Caco-2 (cell line): ENCODE results near the gene SERPINA12. TPM values are rescaled to one million over a fixed set of nuclear protein-coding genes. Genes with fewer than 3 reads are reported as not detected.
A peak's percentile ranks its signal among the peaks of the same experiment; 100 is the strongest.

Experiments
- BruUV-seq: library from RNA; stranded (reverse); fragments of 400-500 nt; replicated peaks from 2 replicates; lab custom pipeline; 2021; lab: Mats Ljungman, UMichigan
- CTCF ChIA-PET: fragments of 300-600 bp; sonication (Branson Sonifier 250); formaldehyde crosslinking; loops from one replicate; lab custom pipeline; 2022; ENCODE audit warnings: antibody characterized with exemption; lab: Charles Lee
- POLR2A ChIA-PET: fragments of 300-600 bp; sonication (Branson Sonifier 250); formaldehyde crosslinking; loops from one replicate; lab custom pipeline; 2022; ENCODE audit warnings: antibody characterized with exemption; lab: Charles Lee
- DNase-seq, 2 experiments: peaks; one replicate each; pipeline versions ENCODE4 v3.0.0 to v3.0.0-alpha.2; 2020 to 2022
- H3K27me3 ChIP-seq: replicated peaks from 2 replicates; pipeline ENCODE4 v1.6.0; 2011; ENCODE audit warnings: low read length; ENCODE audit not compliant: control insufficient read depth, insufficient read depth
- H3K36me3 ChIP-seq: 2 replicates; pipeline ENCODE4 v1.5.1; 2011; ENCODE audit warnings: low read length; ENCODE audit not compliant: control insufficient read depth, insufficient read depth
- H3K4me1 ChIP-seq: fragments of 250-450 bp; sonication (Bioruptor Pico); 2 replicates; pipeline ENCODE4 v1.5.1; 2020; ENCODE audit warnings: mild to moderate bottlenecking
- H3K4me3 ChIP-seq: 2 replicates; pipeline ENCODE4 v1.5.1; 2011; ENCODE audit warnings: low read depth, mild to moderate bottlenecking, control low read depth, low read length
- H3K9me3 ChIP-seq: fragments of 250-450 bp; sonication (Bioruptor Pico); 2 replicates; pipeline ENCODE4 v1.5.1; 2020; ENCODE audit warnings: mild to moderate bottlenecking, moderate library complexity
- H3K27ac Mint-ChIP-seq: one replicate; pipeline ENCODE4 v1.8.0; 2022; ENCODE audit warnings: mixed read lengths; ENCODE audit not compliant: unreplicated experiment
- H3K27me3 Mint-ChIP-seq: one replicate; pipeline ENCODE4 v1.8.0; 2022; ENCODE audit warnings: mixed read lengths; ENCODE audit not compliant: insufficient read depth, unreplicated experiment
- H3K36me3 Mint-ChIP-seq: one replicate; pipeline ENCODE4 v1.8.0; 2022; ENCODE audit warnings: mild to moderate bottlenecking, mixed read lengths; ENCODE audit not compliant: insufficient read depth, unreplicated experiment
- H3K4me1 Mint-ChIP-seq: one replicate; pipeline ENCODE4 v1.8.0; 2022; ENCODE audit warnings: low read depth, mixed read lengths; ENCODE audit not compliant: unreplicated experiment
- H3K4me3 Mint-ChIP-seq: one replicate; pipeline ENCODE4 v1.8.0; 2022; ENCODE audit warnings: mild to moderate bottlenecking, moderate library complexity, mixed read lengths; ENCODE audit not compliant: unreplicated experiment
- H3K9me3 Mint-ChIP-seq: one replicate; pipeline ENCODE4 v1.8.0; 2022; ENCODE audit warnings: mixed read lengths; ENCODE audit not compliant: unreplicated experiment
- CTCF ChIP-seq, 2 experiments: fragments of 200-600 bp in 1 of 2; IDR thresholded peaks; 1 replicate in 1 of 2; 2 replicates in 1 of 2; pipeline versions ENCODE4 v1.5.1 to v1.8.0; 2011 to 2022; ENCODE audit warnings: antibody characterized with exemption in 1 of 2, control low read depth in 1 of 2, inconsistent platforms in 1 of 2, low read depth in 1 of 2, low read length in 1 of 2, mild to moderate bottlenecking in 1 of 2, moderate library complexity in 1 of 2; ENCODE audit not compliant: insufficient read depth in 1 of 2, severe bottlenecking in 1 of 2, unreplicated experiment in 1 of 2
- intact Hi-C: fragments of 100-400 bp; cut with micrococcal nuclease; formaldehyde crosslinking; loops from one replicate; pipeline ENCODE4 v1.10.0; 2022; ENCODE audit not compliant: unreplicated experiment
- total RNA-seq: library from RNA; stranded (reverse); gene quantifications from 2 replicates; pipeline ENCODE4 v1.2.3, GENCODE V29; 2022

SERPINA12 gene
- total RNA-seq, 1 experiment from 2014 or later: not detected

DNA sequence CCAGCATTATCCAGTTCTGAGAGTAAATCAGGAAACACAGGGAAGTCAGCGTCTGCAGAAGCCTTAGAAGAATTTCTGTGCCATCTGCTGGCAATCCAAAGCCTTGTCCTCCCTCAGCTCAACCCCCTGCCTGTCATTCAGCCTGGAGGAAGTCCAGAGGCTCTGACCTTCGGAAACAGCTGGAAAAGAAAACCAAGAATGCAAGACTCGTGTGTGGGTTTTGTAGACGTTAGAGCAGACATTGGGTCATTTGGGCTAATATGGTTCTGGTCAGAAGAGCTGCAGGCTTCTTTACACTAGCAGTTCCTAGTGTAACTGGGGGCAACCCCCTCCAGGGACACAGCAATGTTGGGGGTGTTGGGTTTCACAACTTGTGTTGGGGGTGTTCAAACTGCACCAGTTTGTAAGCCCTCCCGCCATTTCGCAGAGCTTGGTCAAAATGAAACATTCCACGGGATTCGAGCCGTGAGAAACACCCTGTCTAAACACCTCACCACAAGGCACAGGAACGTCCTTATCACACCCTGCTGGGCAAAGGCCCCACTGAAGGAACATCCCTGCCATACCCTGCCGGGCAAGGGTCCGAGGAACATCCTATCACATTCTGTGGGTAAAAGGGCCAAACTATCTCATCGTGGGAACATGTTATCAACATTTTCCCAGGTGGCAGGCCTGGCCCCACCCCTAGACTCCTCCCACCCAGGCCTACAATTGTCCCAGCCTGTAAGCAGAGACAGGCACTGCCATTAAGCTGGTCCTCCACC lies 30.9 kb upstream of the SERPINA12 start:
- H3K36me3 ChIP-seq: no peaks in the 10 kb centered on the region
- Mint-ChIP-seq H3K4me3 (no peak overlapping the region), H3K27me3 (peaks cover 4% of the 10 kb centered on the region), H3K4me1 (no peaks in the 10 kb centered on the region), H3K27ac (no peak overlapping the region), H3K9me3 (no peaks in the 10 kb centered on the region), H3K36me3 (no peaks in the 10 kb centered on the region)
- no peak for DNase-seq
- no peaks in the 10 kb centered on the region for H3K9me3 ChIP-seq
- ChIA-PET CTCF (interaction anchor here (0.9 to 1.2 kb wide), 4 partner anchors 21 to 106 kb away, joined by 3 to 5 read pairs (median 4); partner anchors contain the start of gene SERPINA4), POLR2A (no interaction called here)
- BruUV-seq: no TSS peak
- no peak overlapping the region for H3K4me3 ChIP-seq
- TF ChIP-seq CTCF (IDR thresholded peaks at IDR 0.05; ENCODE audit: insufficient read depth in 1 of 2, low read depth in 1 of 2, low read length in 1 of 2, severe bottlenecking in 1 of 2, unreplicated experiment in 1 of 2): peak in 1 of 2 experiments; percentile 20
- intact Hi-C loops: loop anchor here (5.0 kb wide), 1 partner anchor 108 kb away; no protein-coding TSS in a partner anchor
- H3K27me3 ChIP-seq: no peaks in the 10 kb centered on the region
- no peaks in the 10 kb centered on the region for H3K4me1 ChIP-seq

DNA sequence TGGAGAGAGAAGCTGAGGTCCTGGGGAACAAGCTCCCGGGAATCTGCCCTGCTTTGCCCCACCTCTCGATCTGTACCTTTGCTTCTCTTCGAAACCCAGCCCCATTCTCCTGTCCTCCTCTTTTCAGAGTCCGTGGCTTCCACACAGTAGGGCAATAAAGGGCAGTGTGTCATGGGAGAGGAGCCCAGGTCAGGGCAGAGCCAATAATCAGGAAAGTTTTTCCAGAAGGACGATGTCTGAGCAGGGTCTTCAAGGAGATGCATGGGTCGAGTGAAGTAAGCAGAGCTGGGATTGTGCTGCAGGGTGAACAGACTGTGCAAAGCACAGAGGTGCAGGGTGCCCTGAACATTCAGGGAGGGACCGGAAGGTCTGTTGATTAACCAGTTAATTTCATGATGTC lies 29.9 kb upstream of the SERPINA12 start:
- CTCF ChIA-PET: no interaction called here
- H3K36me3 ChIP-seq: no peaks in the 10 kb centered on the region
- H3K9me3 ChIP-seq: no peaks in the 10 kb centered on the region
- Mint-ChIP-seq H3K4me1 (no peaks in the 10 kb centered on the region), H3K27me3 (peaks cover 4% of the 10 kb centered on the region), H3K27ac (no peak overlapping the region), H3K4me3 (no peak overlapping the region), H3K9me3 (no peaks in the 10 kb centered on the region), H3K36me3 (no peaks in the 10 kb centered on the region)
- intact Hi-C loops: no loop called here
- no peak overlapping the region for H3K4me3 ChIP-seq
- BruUV-seq: no TSS peak
- no peak for DNase-seq
- no peak for TF ChIP-seq CTCF (IDR thresholded peaks at IDR 0.05; ENCODE audit: insufficient read depth in 1 of 2, low read depth in 1 of 2, low read length in 1 of 2, severe bottlenecking in 1 of 2, unreplicated experiment in 1 of 2)
- POLR2A ChIA-PET: no interaction called here
- no peaks in the 10 kb centered on the region for H3K4me1 ChIP-seq
- no peaks in the 10 kb centered on the region for H3K27me3 ChIP-seq

DNA sequence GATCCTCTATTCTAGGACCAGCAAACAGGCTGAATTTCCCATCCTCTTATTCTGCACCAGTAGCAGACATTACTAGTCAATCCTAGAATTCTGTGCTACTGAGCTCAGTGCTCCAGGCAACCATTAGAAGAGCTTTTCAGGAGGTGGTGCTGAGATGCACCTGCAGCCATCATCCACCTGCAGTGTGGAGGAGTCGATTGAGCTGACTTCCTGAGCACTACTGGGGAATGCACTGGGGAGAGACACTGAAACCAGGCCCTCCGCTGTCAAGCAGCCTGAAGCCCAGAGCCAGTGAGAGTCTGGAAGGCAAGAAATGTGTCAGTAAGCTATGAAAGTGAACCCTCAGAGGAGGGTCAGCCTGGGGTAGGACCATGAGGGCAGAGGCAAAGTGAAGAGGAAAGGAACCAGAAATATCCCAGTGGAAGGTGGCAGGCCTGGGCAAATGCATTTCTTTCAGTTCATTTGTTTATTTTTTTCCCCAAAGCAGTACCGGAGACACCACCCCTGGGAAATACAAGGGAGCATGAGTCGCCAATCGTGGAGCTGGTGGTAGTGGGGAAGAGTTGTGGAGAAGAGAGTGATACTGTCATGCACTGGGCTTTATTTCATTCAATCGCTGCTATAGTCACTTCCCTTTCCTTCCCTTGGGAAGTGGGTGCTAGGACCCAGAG lies 28.9 kb upstream of the SERPINA12 start:
- peaks cover 6% of the 10 kb centered on the region for H3K27me3 Mint-ChIP-seq
- no peaks in the 10 kb centered on the region for H3K4me1 Mint-ChIP-seq
- H3K4me1 ChIP-seq: no peaks in the 10 kb centered on the region
- BruUV-seq: no TSS peak
- no peaks in the 10 kb centered on the region for H3K9me3 Mint-ChIP-seq
- TF ChIP-seq CTCF (IDR thresholded peaks at IDR 0.05; ENCODE audit: insufficient read depth in 1 of 2, low read depth in 1 of 2, low read length in 1 of 2, severe bottlenecking in 1 of 2, unreplicated experiment in 1 of 2): no peak
- no peaks in the 10 kb centered on the region for H3K27me3 ChIP-seq
- no peaks in the 10 kb centered on the region for H3K36me3 ChIP-seq
- H3K27ac Mint-ChIP-seq: no peak overlapping the region
- no peak overlapping the region for H3K4me3 Mint-ChIP-seq
- no peak overlapping the region for H3K4me3 ChIP-seq
- ChIA-PET CTCF (interaction anchor here (0.9 kb wide), 1 partner anchor 11 kb away, joined by 4 read pairs; no protein-coding TSS in a partner anchor), POLR2A (no interaction called here)
- intact Hi-C loops: no loop called here
- no peak for DNase-seq
- H3K9me3 ChIP-seq: no peaks in the 10 kb centered on the region
- no peaks in the 10 kb centered on the region for H3K36me3 Mint-ChIP-seq
